Fibroblast of lung (primary cell): ENCODE results near the gene GRAMD1A. TPM values are rescaled to one million over a fixed set of nuclear protein-coding genes. Genes with fewer than 3 reads are reported as not detected.

Experiments
- DNase-seq, 2 donors: peaks; one replicate each; pipeline versions ENCODE4 v3.0.0 to v3.0.0-alpha.2; 2010; ENCODE audit warnings: low read depth in 2 of 2
- H2AFZ ChIP-seq: 2 replicates; pipeline ENCODE4 v1.5.1; 2012; ENCODE audit warnings: low read length, control low read depth, inconsistent platforms
- H3K27ac ChIP-seq: 2 replicates; pipeline ENCODE4 v1.5.1; 2011; ENCODE audit warnings: low read length, control low read depth; ENCODE audit not compliant: insufficient read depth
- H3K27me3 ChIP-seq: 2 replicates; pipeline ENCODE4 v1.5.1; 2011; ENCODE audit warnings: mild to moderate bottlenecking, low read length; ENCODE audit not compliant: control insufficient read depth, insufficient read depth
- H3K36me3 ChIP-seq: 2 replicates; pipeline ENCODE4 v1.5.1; 2011; ENCODE audit warnings: low read length; ENCODE audit not compliant: control insufficient read depth, insufficient read depth
- H3K4me1 ChIP-seq: 2 replicates; pipeline ENCODE4 v1.5.1; 2011; ENCODE audit warnings: low read length; ENCODE audit not compliant: control insufficient read depth, insufficient read depth; ENCODE audit errors: extremely low read depth
- H3K4me2 ChIP-seq: 2 replicates; pipeline ENCODE4 v1.5.1; 2011; ENCODE audit warnings: low read length, control low read depth; ENCODE audit not compliant: insufficient read depth; ENCODE audit errors: extremely low read depth
- H3K4me3 ChIP-seq, 4 experiments: fragments of 200-600 bp in 1 of 4; sonication (generic) in 1 of 4; replicated peaks in 1 of 4; 2 replicates each; pipeline ENCODE4 v1.5.1; 2011 to 2016; ENCODE audit warnings: low read length in 4 of 4, low read depth in 3 of 4, mild to moderate bottlenecking in 3 of 4, control low read depth in 2 of 4, inconsistent platforms in 1 of 4, mixed read lengths in 1 of 4; ENCODE audit not compliant: insufficient read depth in 1 of 4; ENCODE audit errors: control extremely low read depth in 1 of 4
- H3K79me2 ChIP-seq: 2 replicates; pipeline ENCODE4 v1.5.1; 2012; ENCODE audit warnings: mild to moderate bottlenecking, low read length, inconsistent platforms; ENCODE audit not compliant: control insufficient read depth, insufficient read depth
- H3K9ac ChIP-seq: 2 replicates; pipeline ENCODE4 v1.5.1; 2011; ENCODE audit warnings: mild to moderate bottlenecking, low read length, control low read depth; ENCODE audit not compliant: insufficient read depth
- H3K9me3 ChIP-seq: 2 replicates; pipeline ENCODE4 v1.5.1; 2012; ENCODE audit warnings: low read depth, low read length; ENCODE audit not compliant: control insufficient read depth, insufficient read depth
- H4K20me1 ChIP-seq: 2 replicates; pipeline ENCODE4 v1.5.1; 2011; ENCODE audit warnings: low read length; ENCODE audit not compliant: control insufficient read depth, insufficient read depth; ENCODE audit errors: extremely low read depth
- CTCF ChIP-seq, 2 donors: IDR thresholded peaks in 1 of 2; conservative IDR thresholded peaks in 1 of 2; 1 replicate in 1 of 2; 2 replicates in 1 of 2; pipeline ENCODE4 v1.5.1; 2011 to 2012; ENCODE audit warnings: low read length in 2 of 2, control low read depth in 1 of 2, inconsistent platforms in 1 of 2, low read depth in 1 of 2, mild to moderate bottlenecking in 1 of 2
- EZH2 ChIP-seq: IDR thresholded peaks from 2 replicates; pipeline ENCODE4 v1.5.1; 2012; ENCODE audit warnings: low read length, control low read depth, mild to moderate bottlenecking; ENCODE audit errors: missing control alignments
- polyA plus RNA-seq, 2 donors: library from polyadenylated mRNA; depleted of rRNA in 1 of 2; stranded (reverse) in 1 of 2; unstranded in 1 of 2; fragments of >200 nt; gene quantifications; 2 replicates each; pipeline ENCODE4 v1.2.1, GENCODE V29; 2011 to 2012; ENCODE audit warnings: missing spikeins in 1 of 2
- total RNA-seq: library from RNA; depleted of rRNA; stranded (reverse); fragments of >200 nt; gene quantifications from 2 replicates; pipeline ENCODE4 v1.2.1, GENCODE V29; 2014

The GRAMD1A gene
- total and polyA plus RNA-seq, 2 donors (not counting 1 experiment from before 2014, with no cell fraction given) = 21.4 to 24.4 TPM

DNA sequence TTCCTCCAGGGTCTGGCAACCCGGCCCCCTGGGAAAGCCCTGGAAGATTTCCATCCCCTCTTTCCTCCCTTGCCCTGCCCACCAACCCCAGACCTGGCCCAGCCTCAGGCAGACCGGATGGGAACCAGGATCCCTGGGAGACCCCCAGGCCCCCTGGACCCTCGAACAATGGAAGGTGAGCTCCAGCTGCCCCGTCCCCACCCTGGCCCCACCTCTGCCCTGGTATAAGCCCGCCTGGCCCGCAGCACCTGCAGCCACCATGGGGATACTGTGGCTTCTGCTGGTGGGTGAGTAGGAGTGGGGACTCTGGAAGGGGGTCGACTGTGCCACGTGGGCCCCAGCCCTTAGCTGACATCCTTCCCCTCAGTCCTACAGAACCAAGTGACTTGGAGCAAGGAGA lies 73.8 kb downstream of the GRAMD1A start:
- DNase-seq = no peak
- TF ChIP-seq CTCF (conservative IDR thresholded peaks at IDR 0.05 in 1 of 2, IDR thresholded peaks at IDR 0.05 in 1 of 2; ENCODE audit: low read depth in 1 of 2, low read length in 2 of 2) (no peak), EZH2 (no peak)
- H3K27ac ChIP-seq = no peak overlapping the region
- H3K4me3 ChIP-seq = no peak overlapping the region
- H3K9me3 ChIP-seq = no peaks in the 10 kb centered on the region
- no peak overlapping the region for H3K9ac ChIP-seq
- no peaks in the 10 kb centered on the region for H3K4me1 ChIP-seq
- no peaks in the 10 kb centered on the region for H4K20me1 ChIP-seq
- H3K27me3 ChIP-seq = peaks cover 4% of the 10 kb centered on the region
- H3K79me2 ChIP-seq = no peaks in the 10 kb centered on the region
- H2AFZ ChIP-seq = no peak overlapping the region
- H3K4me2 ChIP-seq = no peak overlapping the region
- H3K36me3 ChIP-seq = no peaks in the 10 kb centered on the region

DNA sequence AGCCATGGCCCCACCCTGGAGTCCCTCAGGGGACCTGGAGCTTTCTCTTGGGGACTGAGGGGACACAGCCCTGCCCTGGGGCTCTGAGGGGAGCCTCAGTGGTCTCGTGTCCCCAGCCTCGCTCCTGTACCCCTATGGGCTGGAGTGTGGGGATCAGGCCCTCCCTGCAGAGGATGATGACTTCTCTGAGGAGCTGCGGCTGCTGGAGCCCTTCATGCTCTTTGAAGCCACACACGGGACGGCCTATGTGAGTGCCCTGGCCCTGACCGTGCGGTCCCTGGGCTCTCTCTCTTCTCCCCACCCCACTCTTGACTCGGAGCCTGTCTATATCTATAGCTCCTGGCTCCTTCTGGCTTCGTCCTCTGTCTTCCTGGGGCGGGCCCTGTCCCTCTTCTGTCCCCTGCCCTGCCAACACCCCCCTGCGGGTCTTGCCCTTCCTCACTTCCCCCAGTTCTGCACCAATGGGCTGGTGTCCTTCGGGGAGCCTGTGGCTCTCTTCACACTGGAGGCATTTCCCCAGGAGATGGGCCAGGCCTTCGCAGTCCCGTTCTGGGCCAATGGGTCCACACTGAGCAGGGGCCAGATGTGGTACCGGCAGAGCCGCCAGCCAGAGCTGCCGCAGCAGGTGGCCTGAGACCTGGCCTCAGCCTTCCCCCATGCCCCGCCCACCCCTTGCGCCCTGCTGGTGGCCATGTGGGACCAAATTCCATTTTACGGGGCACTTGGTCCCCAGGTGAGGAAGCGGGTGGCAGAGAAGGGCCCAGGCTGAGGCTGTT lies 74.5 kb downstream of the GRAMD1A start:
- Histone ChIP-seq H3K9ac (no peak overlapping the region), H3K27me3 (peaks cover 4% of the 10 kb centered on the region), H3K4me1 (no peaks in the 10 kb centered on the region), H3K79me2 (no peaks in the 10 kb centered on the region), H3K4me3 (no peak overlapping the region), H3K9me3 (no peaks in the 10 kb centered on the region), H3K36me3 (no peaks in the 10 kb centered on the region), H2AFZ (no peak overlapping the region), H4K20me1 (no peaks in the 10 kb centered on the region), H3K4me2 (no peak overlapping the region), H3K27ac (no peak overlapping the region)
- no peak for TF ChIP-seq CTCF (conservative IDR thresholded peaks at IDR 0.05 in 1 of 2, IDR thresholded peaks at IDR 0.05 in 1 of 2; ENCODE audit: low read depth in 1 of 2, low read length in 2 of 2)
- no peak for TF ChIP-seq EZH2
- no peak for DNase-seq

GRCh38 chr19:35075202-35076025 lies 75.3 kb downstream of the GRAMD1A start:
- no peak for DNase-seq
- Histone ChIP-seq H4K20me1 (no peaks in the 10 kb centered on the region), H2AFZ (no peak overlapping the region), H3K4me2 (no peak overlapping the region), H3K27ac (no peak overlapping the region), H3K4me3 (no peak overlapping the region), H3K27me3 (peaks cover 2% of the 10 kb centered on the region), H3K79me2 (no peaks in the 10 kb centered on the region), H3K9ac (no peak overlapping the region), H3K4me1 (no peaks in the 10 kb centered on the region), H3K36me3 (no peaks in the 10 kb centered on the region), H3K9me3 (no peaks in the 10 kb centered on the region)
- TF ChIP-seq CTCF (conservative IDR thresholded peaks at IDR 0.05 in 1 of 2, IDR thresholded peaks at IDR 0.05 in 1 of 2; ENCODE audit: low read depth in 1 of 2, low read length in 2 of 2) (no peak), EZH2 (no peak)
